ENCODE results near the gene OSBPL9.

Gene OSBPL9

DNA sequence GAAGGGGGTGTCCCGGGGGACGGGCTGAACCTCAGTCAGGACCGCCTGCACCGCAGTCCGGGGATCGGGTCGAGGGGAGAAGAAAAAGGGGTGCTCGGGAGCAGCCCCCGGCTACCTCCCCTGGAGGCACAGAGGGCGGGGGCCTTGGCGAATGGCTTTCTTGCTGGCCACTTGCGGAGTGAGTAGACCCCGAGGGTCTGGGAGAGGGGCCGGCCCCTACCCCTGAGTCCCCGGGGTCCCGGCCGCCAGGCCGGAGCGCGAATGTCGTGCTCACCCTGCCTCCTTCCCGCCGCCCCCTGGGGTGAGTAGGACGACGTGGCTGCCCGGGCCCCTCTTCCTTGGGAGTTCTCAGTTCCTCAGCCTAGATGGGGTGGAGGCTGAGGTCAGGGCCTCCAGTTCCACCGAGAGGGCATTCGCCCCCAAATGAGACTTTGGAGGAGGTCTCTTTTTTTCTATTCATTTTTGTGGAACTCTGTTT lies 113.0 kb downstream of the OSBPL9 start (continued):
- TF ChIP-seq, protein P1, sequence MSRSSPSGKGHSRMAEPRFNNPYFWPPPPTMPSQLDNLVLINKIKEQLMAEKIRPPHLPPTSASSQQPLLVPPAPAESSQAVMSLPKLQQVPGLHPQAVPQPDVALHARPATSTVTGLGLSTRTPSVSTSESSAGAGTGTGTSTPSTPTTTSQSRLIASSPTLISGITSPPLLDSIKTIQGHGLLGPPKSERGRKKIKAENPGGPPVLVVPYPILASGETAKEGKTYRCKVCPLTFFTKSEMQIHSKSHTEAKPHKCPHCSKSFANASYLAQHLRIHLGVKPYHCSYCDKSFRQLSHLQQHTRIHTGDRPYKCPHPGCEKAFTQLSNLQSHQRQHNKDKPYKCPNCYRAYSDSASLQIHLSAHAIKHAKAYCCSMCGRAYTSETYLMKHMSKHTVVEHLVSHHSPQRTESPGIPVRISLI (tag by site-specific recombination; IDR thresholded peaks at IDR 0.05): no peak
- TF ChIP-seq ZNF239 (tag by site-specific recombination; IDR thresholded peaks at IDR 0.05) (no peak), ZNF148 (tag by site-specific recombination; IDR thresholded peaks at IDR 0.05; ENCODE audit: borderline replicate concordance) (no peak), MZF1 (tag by site-specific recombination; IDR thresholded peaks at IDR 0.05; ENCODE audit: borderline replicate concordance) (no peak; the same call in 1 of the 2 replicates), ZNF280C (tag by site-specific recombination; IDR thresholded peaks at IDR 0.05) (no peak), ZNF214 (tag by site-specific recombination; IDR thresholded peaks at IDR 0.05; ENCODE audit: borderline replicate concordance) (no peak), ZNF561 (tag by site-specific recombination; IDR thresholded peaks at IDR 0.05; ENCODE audit: borderline replicate concordance) (no peak), ZNF837 (tag by site-specific recombination; IDR thresholded peaks at IDR 0.05) (no peak), ZNF391 (tag by site-specific recombination; IDR thresholded peaks at IDR 0.05; ENCODE audit: borderline replicate concordance, low read depth) (no peak), ZBTB11 (tag by site-specific recombination; conservative IDR thresholded peaks at IDR 0.05; ENCODE audit: low read depth) (peak; percentile 47; the same call in 1 of the 2 replicates), YY2 (tag by site-specific recombination; IDR thresholded peaks at IDR 0.05) (no peak), ZNF555 (tag by site-specific recombination; conservative IDR thresholded peaks at IDR 0.05) (no peak), GLI4 (tag by site-specific recombination; IDR thresholded peaks at IDR 0.05) (no peak), INSM2 (tag by site-specific recombination; IDR thresholded peaks at IDR 0.05) (no peak), ZNF350 (tag by site-specific recombination; IDR thresholded peaks at IDR 0.05) (no peak), ZNF629 (tag by site-specific recombination; IDR thresholded peaks at IDR 0.05) (0 out of 2 replicates have a peak, but pooled peaks have one; percentile 19), AEBP2 (tag by site-specific recombination; IDR thresholded peaks at IDR 0.05; ENCODE audit: borderline replicate concordance) (no peak), ZNF521 (tag by site-specific recombination; IDR thresholded peaks at IDR 0.05) (no peak), ZNF146 (tag by site-specific recombination; IDR thresholded peaks at IDR 0.05) (no peak), SETDB1 (IDR thresholded peaks at IDR 0.05; ENCODE audit: insufficient read length, low read length) (no peak), ZNF266 (tag by site-specific recombination; IDR thresholded peaks at IDR 0.05; ENCODE audit: low read depth) (no peak), ZNF423 (tag by site-specific recombination; IDR thresholded peaks at IDR 0.05) (peak; percentile 98)
- TF ChIP-seq, protein P2, sequence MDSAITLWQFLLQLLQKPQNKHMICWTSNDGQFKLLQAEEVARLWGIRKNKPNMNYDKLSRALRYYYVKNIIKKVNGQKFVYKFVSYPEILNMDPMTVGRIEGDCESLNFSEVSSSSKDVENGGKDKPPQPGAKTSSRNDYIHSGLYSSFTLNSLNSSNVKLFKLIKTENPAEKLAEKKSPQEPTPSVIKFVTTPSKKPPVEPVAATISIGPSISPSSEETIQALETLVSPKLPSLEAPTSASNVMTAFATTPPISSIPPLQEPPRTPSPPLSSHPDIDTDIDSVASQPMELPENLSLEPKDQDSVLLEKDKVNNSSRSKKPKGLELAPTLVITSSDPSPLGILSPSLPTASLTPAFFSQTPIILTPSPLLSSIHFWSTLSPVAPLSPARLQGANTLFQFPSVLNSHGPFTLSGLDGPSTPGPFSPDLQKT (IDR thresholded peaks at IDR 0.05; ENCODE audit: borderline replicate concordance, low read depth, low read length): no peak
- TF ChIP-seq, protein P3, sequence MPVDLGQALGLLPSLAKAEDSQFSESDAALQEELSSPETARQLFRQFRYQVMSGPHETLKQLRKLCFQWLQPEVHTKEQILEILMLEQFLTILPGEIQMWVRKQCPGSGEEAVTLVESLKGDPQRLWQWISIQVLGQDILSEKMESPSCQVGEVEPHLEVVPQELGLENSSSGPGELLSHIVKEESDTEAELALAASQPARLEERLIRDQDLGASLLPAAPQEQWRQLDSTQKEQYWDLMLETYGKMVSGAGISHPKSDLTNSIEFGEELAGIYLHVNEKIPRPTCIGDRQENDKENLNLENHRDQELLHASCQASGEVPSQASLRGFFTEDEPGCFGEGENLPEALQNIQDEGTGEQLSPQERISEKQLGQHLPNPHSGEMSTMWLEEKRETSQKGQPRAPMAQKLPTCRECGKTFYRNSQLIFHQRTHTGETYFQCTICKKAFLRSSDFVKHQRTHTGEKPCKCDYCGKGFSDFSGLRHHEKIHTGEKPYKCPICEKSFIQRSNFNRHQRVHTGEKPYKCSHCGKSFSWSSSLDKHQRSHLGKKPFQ (tag by site-specific recombination; IDR thresholded peaks at IDR 0.05): 0 out of 2 replicates have a peak, but pooled peaks have one; percentile 38

All from HEK293 (cell line).